ENCODE results near the gene ANO7. TPM values are rescaled to one million over a fixed set of nuclear protein-coding genes. Genes with fewer than 3 reads are reported as not detected.

Gene ANO7
- total RNA-seq, 1 experiment from 2014 or later = 6.9 TPM

DNA sequence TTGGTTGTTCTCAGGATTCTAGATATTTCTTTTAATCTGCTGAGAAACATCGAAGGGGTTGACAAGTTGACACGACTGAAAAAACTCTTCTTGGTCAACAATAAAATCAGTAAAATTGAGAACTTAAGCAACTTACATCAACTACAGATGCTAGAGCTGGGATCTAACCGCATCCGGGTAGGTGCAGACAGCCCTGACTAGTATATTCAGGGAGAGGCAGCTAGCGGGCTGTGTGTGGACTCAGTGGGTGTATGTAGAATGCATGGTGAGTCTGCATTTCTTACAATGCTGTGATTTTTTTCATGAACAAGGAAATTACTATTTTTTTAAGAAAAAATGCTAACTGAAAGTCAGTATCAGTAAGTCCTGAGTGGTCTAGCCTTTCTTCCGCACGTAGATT lies 28.2 kb upstream of the ANO7 start:
- DNase-seq (ENCODE audit: low read depth, low spot score) = no peak
- in situ Hi-C loops (cut with HindIII; ENCODE audit: low pct_unique_long_range_greater_than_20kb, low sequenced_read_pairs) = no loop called here
- intact Hi-C loops (cut with micrococcal nuclease; ENCODE audit: unreplicated experiment) = no loop called here
- Histone ChIP-seq H3K36me3 (ENCODE audit: control insufficient read depth, insufficient read depth, low read length) (peaks cover 2% of the 10 kb centered on the region; the same call in 1 of the 2 replicates), H3K27ac (ENCODE audit: low read length) (no peak overlapping the region), H3K4me1 (ENCODE audit: control insufficient read depth, insufficient read depth, low read length) (no peaks in the 10 kb centered on the region), H3K4me3 (ENCODE audit: low read depth in 2 of 2, low read length in 2 of 2) (no peak overlapping the region), H3K9me3 (ENCODE audit: control insufficient read depth, insufficient read depth, low read depth, low read length) (no peaks in the 10 kb centered on the region), H3K27me3 (ENCODE audit: control insufficient read depth, insufficient read depth, low read length) (no peaks in the 10 kb centered on the region)
- ChIA-PET CTCF (no interaction called here), POLR2A (no interaction called here)
- ATAC-seq = no peak
- BruUV-seq (replicated peaks) = no TSS peak
- TF ChIP-seq SIN3A (IDR thresholded peaks at IDR 0.05; ENCODE audit: borderline replicate concordance, insufficient read depth, low read depth, low read length) (no peak), POLR2AphosphoS5 (IDR thresholded peaks at IDR 0.05; ENCODE audit: low read depth, low read length) (no peak), TCF7L2 (IDR thresholded peaks at IDR 0.05; ENCODE audit: low read depth, low read length) (no peak)
- TF ChIP-seq, protein P1, sequence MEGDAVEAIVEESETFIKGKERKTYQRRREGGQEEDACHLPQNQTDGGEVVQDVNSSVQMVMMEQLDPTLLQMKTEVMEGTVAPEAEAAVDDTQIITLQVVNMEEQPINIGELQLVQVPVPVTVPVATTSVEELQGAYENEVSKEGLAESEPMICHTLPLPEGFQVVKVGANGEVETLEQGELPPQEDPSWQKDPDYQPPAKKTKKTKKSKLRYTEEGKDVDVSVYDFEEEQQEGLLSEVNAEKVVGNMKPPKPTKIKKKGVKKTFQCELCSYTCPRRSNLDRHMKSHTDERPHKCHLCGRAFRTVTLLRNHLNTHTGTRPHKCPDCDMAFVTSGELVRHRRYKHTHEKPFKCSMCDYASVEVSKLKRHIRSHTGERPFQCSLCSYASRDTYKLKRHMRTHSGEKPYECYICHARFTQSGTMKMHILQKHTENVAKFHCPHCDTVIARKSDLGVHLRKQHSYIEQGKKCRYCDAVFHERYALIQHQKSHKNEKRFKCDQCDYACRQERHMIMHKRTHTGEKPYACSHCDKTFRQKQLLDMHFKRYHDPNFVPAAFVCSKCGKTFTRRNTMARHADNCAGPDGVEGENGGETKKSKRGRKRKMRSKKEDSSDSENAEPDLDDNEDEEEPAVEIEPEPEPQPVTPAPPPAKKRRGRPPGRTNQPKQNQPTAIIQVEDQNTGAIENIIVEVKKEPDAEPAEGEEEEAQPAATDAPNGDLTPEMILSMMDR (IDR thresholded peaks at IDR 0.05) = no peak
- TF ChIP-seq, protein P2, sequence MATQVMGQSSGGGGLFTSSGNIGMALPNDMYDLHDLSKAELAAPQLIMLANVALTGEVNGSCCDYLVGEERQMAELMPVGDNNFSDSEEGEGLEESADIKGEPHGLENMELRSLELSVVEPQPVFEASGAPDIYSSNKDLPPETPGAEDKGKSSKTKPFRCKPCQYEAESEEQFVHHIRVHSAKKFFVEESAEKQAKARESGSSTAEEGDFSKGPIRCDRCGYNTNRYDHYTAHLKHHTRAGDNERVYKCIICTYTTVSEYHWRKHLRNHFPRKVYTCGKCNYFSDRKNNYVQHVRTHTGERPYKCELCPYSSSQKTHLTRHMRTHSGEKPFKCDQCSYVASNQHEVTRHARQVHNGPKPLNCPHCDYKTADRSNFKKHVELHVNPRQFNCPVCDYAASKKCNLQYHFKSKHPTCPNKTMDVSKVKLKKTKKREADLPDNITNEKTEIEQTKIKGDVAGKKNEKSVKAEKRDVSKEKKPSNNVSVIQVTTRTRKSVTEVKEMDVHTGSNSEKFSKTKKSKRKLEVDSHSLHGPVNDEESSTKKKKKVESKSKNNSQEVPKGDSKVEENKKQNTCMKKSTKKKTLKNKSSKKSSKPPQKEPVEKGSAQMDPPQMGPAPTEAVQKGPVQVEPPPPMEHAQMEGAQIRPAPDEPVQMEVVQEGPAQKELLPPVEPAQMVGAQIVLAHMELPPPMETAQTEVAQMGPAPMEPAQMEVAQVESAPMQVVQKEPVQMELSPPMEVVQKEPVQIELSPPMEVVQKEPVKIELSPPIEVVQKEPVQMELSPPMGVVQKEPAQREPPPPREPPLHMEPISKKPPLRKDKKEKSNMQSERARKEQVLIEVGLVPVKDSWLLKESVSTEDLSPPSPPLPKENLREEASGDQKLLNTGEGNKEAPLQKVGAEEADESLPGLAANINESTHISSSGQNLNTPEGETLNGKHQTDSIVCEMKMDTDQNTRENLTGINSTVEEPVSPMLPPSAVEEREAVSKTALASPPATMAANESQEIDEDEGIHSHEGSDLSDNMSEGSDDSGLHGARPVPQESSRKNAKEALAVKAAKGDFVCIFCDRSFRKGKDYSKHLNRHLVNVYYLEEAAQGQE (IDR thresholded peaks at IDR 0.05; ENCODE audit: insufficient read depth in 1 of 2, low read depth in 2 of 2, low read length in 1 of 2) = no peak

DNA sequence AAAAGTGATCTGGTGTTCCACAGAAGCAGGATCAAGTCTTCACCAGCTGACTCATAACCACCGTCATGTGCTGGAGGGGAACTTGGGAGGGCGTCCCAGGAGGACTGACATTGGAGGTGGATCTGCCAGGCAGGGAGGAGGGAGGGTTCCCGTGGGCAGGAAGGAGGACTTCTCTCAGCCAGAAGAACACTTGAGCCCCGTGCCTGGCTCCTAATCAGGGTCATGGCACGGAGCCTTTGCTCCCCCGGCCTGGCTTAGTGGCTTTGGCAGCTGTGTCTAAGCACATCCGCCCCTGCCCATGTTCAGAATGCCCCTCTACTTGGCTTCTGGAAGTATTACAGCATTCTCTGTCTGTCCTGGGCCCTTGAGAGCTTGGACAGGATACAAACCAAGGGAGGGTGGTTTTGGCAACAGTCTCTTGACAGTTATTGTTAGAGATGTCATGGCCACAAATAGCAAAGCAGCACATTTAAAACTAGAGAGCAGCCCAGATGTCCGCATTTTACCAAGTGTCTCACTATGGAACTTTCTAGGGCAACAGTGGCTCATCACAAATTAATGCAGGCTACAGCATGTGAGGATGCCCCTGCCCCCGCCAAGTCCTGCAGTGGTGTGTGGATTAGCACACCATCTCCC lies 26.7 kb upstream of the ANO7 start:
- Histone ChIP-seq H3K4me3 (ENCODE audit: low read depth in 2 of 2, low read length in 2 of 2) (no peak overlapping the region), H3K9me3 (ENCODE audit: control insufficient read depth, insufficient read depth, low read depth, low read length) (no peaks in the 10 kb centered on the region), H3K27me3 (ENCODE audit: control insufficient read depth, insufficient read depth, low read length) (no peaks in the 10 kb centered on the region), H3K4me1 (ENCODE audit: control insufficient read depth, insufficient read depth, low read length) (no peaks in the 10 kb centered on the region), H3K27ac (ENCODE audit: low read length) (no peak overlapping the region), H3K36me3 (ENCODE audit: control insufficient read depth, insufficient read depth, low read length) (peaks cover 2% of the 10 kb centered on the region; the same call in 1 of the 2 replicates)
- no TSS peak for BruUV-seq (replicated peaks)
- intact Hi-C loops (cut with micrococcal nuclease; ENCODE audit: unreplicated experiment) = no loop called here
- CTCF ChIA-PET = no interaction called here
- in situ Hi-C loops (cut with HindIII; ENCODE audit: low pct_unique_long_range_greater_than_20kb, low sequenced_read_pairs) = no loop called here
- ATAC-seq = no peak
- TF ChIP-seq, protein P2 (IDR thresholded peaks at IDR 0.05; ENCODE audit: insufficient read depth in 1 of 2, low read depth in 2 of 2, low read length in 1 of 2) = no peak
- TF ChIP-seq, protein P1 (IDR thresholded peaks at IDR 0.05) = no peak
- TF ChIP-seq SIN3A (IDR thresholded peaks at IDR 0.05; ENCODE audit: borderline replicate concordance, insufficient read depth, low read depth, low read length) = no peak
- no peak for TF ChIP-seq POLR2AphosphoS5 (IDR thresholded peaks at IDR 0.05; ENCODE audit: low read depth, low read length)
- DNase-seq (ENCODE audit: low read depth, low spot score) = no peak
- POLR2A ChIA-PET = no interaction called here
